ENCODE data around the gene NAGPA. TPM values are rescaled to one million over a fixed set of nuclear protein-coding genes. Genes with fewer than 3 reads are reported as not detected.
A peak's percentile ranks its signal among the peaks of the same experiment; 100 is the strongest.

Gene NAGPA
- total and polyA plus RNA-seq, 2 of the 13 experiments (the other 11 are each of a cell fraction or from before 2014, with no cell fraction given): 27.1 to 60.3 TPM

- Histone ChIP-seq H3K36me3 (replicated peaks in 1 of 2; ENCODE audit: control insufficient read depth in 1 of 2, insufficient read depth in 2 of 2, low read length in 2 of 2) (no peaks in the 10 kb centered on the region), H3K27me3 (ENCODE audit: control insufficient read depth in 1 of 2, insufficient read depth in 2 of 2, low read length in 2 of 2) (peaks cover 5 to 33% of the 10 kb centered on the region in 2 experiments; a peak in 4 of 5 replicates), H3K4me2 (ENCODE audit: low read depth, low read length) (no peak overlapping the region), H3K79me2 (ENCODE audit: insufficient read depth, low read length) (no peaks in the 10 kb centered on the region), H3K27ac (ENCODE audit: extremely low read length, insufficient read depth, low read length) (no peak overlapping the region), H2AFZ (ENCODE audit: low read length) (no peak overlapping the region), H4K20me1 (ENCODE audit: insufficient read depth, low read length) (no peaks in the 10 kb centered on the region), H3K4me1 (ENCODE audit: insufficient read depth, low read length) (peaks cover 12% of the 10 kb centered on the region), H3K9ac (ENCODE audit: insufficient read depth, low read depth, low read length) (no peak overlapping the region), H3K4me3 (replicated peaks in 1 of 3; ENCODE audit: insufficient read depth in 1 of 3, low read depth in 2 of 3, low read length in 3 of 3) (no peak overlapping the region), H3K9me3 (ENCODE audit: low read length) (no peaks in the 10 kb centered on the region)
- CTCF ChIA-PET (ENCODE audit: low intra/inter-chr PET ratio, low total read pairs): no interaction called here
- POLR2A ChIA-PET: no interaction called here
- in situ Hi-C loops (cut with HindIII; ENCODE audit: extremely low pct_ligation_motif_present, low pct_unique_long_range_greater_than_20kb): no loop called here
- no TSS peak for BruUV-seq (replicated peaks)
- no peak for ATAC-seq
- TF ChIP-seq FOXO4 (CRISPR knock-in tag; conservative IDR thresholded peaks at IDR 0.05): 0 out of 2 replicates have a peak, but pooled peaks have one; percentile 83
- peak; percentile 86 for TF ChIP-seq ZNF768 (CRISPR knock-in tag; IDR thresholded peaks at IDR 0.05)
- no peak for TF ChIP-seq NFKBIZ (CRISPR knock-in tag; IDR thresholded peaks at IDR 0.05)
- TF ChIP-seq CREB3 (CRISPR knock-in tag; IDR thresholded peaks at IDR 0.05): no peak
- 54% methylated on average over 7 of the region's 7 CpGs for WGBS (ENCODE audit: low lambda C conversion rate)
- no peak for DNase-seq (ENCODE audit: low spot score)
- no peak for FAIRE-seq
- intact Hi-C loops (cut with micrococcal nuclease; ENCODE audit: unreplicated experiment): no loop called here
Measured at GRCh38 chr16:4979164-4979563, 54.6 kb downstream of the NAGPA start.

- H3K36me3 ChIP-seq (replicated peaks in 1 of 2; ENCODE audit: control insufficient read depth in 1 of 2, insufficient read depth in 2 of 2, low read length in 2 of 2): no peaks in the 10 kb centered on the region
- TF ChIP-seq MED1 (CRISPR knock-in tag; IDR thresholded peaks at IDR 0.05) (no peak), ZNF225 (CRISPR knock-in tag; IDR thresholded peaks at IDR 0.05) (peak; percentile 55; the same call in 1 of the 2 replicates), HINFP (CRISPR knock-in tag; IDR thresholded peaks at IDR 0.05; ENCODE audit: low read depth) (no peak), CCAR2 (optimal IDR thresholded peaks at IDR 0.05; ENCODE audit: low read depth, low read length) (no peak), ZBTB46 (CRISPR knock-in tag; IDR thresholded peaks at IDR 0.05; ENCODE audit: borderline replicate concordance) (no peak)
Measured at GRCh38 chr16:4976611-4977145, 57.1 kb downstream of the NAGPA start.

More at GRCh38 chr16:4976611-4977145, 57.1 kb downstream of the NAGPA start:
- Histone ChIP-seq H3K4me3 (replicated peaks in 1 of 3; ENCODE audit: insufficient read depth in 1 of 3, low read depth in 2 of 3, low read length in 3 of 3) (no peak overlapping the region; a peak in 1 of 6 replicates), H3K27ac (ENCODE audit: extremely low read length, insufficient read depth, low read length) (peak overlapping the region; percentile 2), H3K27me3 (ENCODE audit: control insufficient read depth in 1 of 2, insufficient read depth in 2 of 2, low read length in 2 of 2) (peaks cover 2 to 24% of the 10 kb centered on the region in 2 experiments; a peak in 4 of 5 replicates), H3K9me3 (ENCODE audit: low read length) (no peaks in the 10 kb centered on the region), H2AFZ (ENCODE audit: low read length) (no peak overlapping the region), H4K20me1 (ENCODE audit: insufficient read depth, low read length) (no peaks in the 10 kb centered on the region), H3K79me2 (ENCODE audit: insufficient read depth, low read length) (no peaks in the 10 kb centered on the region), H3K4me2 (ENCODE audit: low read depth, low read length) (peak overlapping the region; percentile 22), H3K9ac (ENCODE audit: insufficient read depth, low read depth, low read length) (no peak overlapping the region), H3K4me1 (ENCODE audit: insufficient read depth, low read length) (peaks cover 23% of the 10 kb centered on the region)
- DNase-seq (ENCODE audit: low spot score): peak; percentile 76
- ATAC-seq: peak; percentile 80
- FAIRE-seq: peak; percentile 86
- in situ Hi-C loops (cut with HindIII; ENCODE audit: extremely low pct_ligation_motif_present, low pct_unique_long_range_greater_than_20kb) (no loop called here), intact Hi-C loops (cut with micrococcal nuclease; ENCODE audit: unreplicated experiment) (no loop called here)
- BruUV-seq (replicated peaks): no TSS peak
- ChIA-PET POLR2A (interaction anchor here (1.0 to 1.1 kb wide), 2 partner anchors 19 to 57 kb away, joined by 4 read pairs; partner anchors contain the start of genes NAGPA and SEC14L5), CTCF (ENCODE audit: low intra/inter-chr PET ratio, low total read pairs) (no interaction called here)
- 0% methylated on average over 5 of the region's 5 CpGs for WGBS (ENCODE audit: low lambda C conversion rate)

Data from HepG2 (cell line).